Gastrocnemius medialis (tissue), 4 donors: ENCODE data around the gene LARP4B. TPM values are rescaled to one million over a fixed set of nuclear protein-coding genes. Genes with fewer than 3 reads are reported as not detected.

Source experiments
- ATAC-seq, 2 donors: fragments of 150-250 bp; one replicate each; pipeline ENCODE4 v1.9.1; 2016
- DNase-seq, 2 donors: peaks; one replicate each; pipeline ENCODE4 v3.0.0-alpha.2; 2019
- H3K27ac ChIP-seq, 4 donors: fragments of 200-600 bp; sonication (generic); 1 replicate in 1 of 4; 2 replicates in 3 of 4; pipeline ENCODE4 v1.5.1; 2016 to 2018; ENCODE audit warnings: mild to moderate bottlenecking in 2 of 4, moderate library complexity in 1 of 4
- H3K27me3 ChIP-seq, 3 donors: fragments of 200-600 bp; sonication (generic) in 2 of 3; 1 replicate in 1 of 3; 2 replicates in 2 of 3; pipeline versions ENCODE4 v1.5.1 to v1.6.0; 2016 to 2019; ENCODE audit warnings: mild to moderate bottlenecking in 1 of 3, moderate library complexity in 1 of 3
- H3K36me3 ChIP-seq, 2 donors: fragments of 200-600 bp; sonication (generic) in 1 of 2; one replicate each; pipeline ENCODE4 v1.5.1; 2017 to 2018
- H3K4me1 ChIP-seq, 2 donors: fragments of 200-600 bp; sonication (generic) in 1 of 2; one replicate each; pipeline ENCODE4 v1.5.1; 2016 to 2017; ENCODE audit warnings: mild to moderate bottlenecking in 2 of 2
- H3K4me3 ChIP-seq, 4 donors: fragments of 200-600 bp; sonication (generic) in 3 of 4; 1 replicate in 1 of 4; 2 replicates in 3 of 4; pipeline ENCODE4 v1.5.1; 2016 to 2019; ENCODE audit warnings: mild to moderate bottlenecking in 2 of 4
- H3K9me3 ChIP-seq, 3 donors: fragments of 200-600 bp; sonication (generic) in 2 of 3; 1 replicate in 1 of 3; 2 replicates in 2 of 3; pipeline ENCODE4 v1.5.1; 2016 to 2019
- CTCF ChIP-seq, 5 experiments: fragments of 450-650 bp in 3 of 5; fragments of 200-600 bp in 2 of 5; sonication (generic) in 2 of 5; IDR thresholded peaks in 4 of 5; conservative IDR thresholded peaks in 1 of 5; 1 replicate in 4 of 5; 2 replicates in 1 of 5; pipeline ENCODE4 v1.5.1; 2016 to 2019; ENCODE audit warnings: antibody characterized with exemption in 5 of 5, mild to moderate bottlenecking in 3 of 5, moderate library complexity in 3 of 5
- POLR2A ChIP-seq, 2 donors: fragments of 450-650 bp; IDR thresholded peaks; one replicate each; pipeline ENCODE4 v1.6.1; 2017; ENCODE audit warnings: antibody characterized with exemption in 2 of 2, mild to moderate bottlenecking in 2 of 2, moderate library complexity in 2 of 2
- in situ Hi-C, 4 donors: fragments of 200-750 bp; cut with MboI; loops; one replicate each; pipeline versions ENCODE4 v1.15.0 to v1.8.0; 2017; ENCODE audit warnings: low sequenced_read_pairs in 4 of 4
- intact Hi-C: fragments of 100-400 bp; cut with DNase I; formaldehyde crosslinking; loops from one replicate; pipeline ENCODE4 v1.15.1; 2023; ENCODE audit warnings: low total_unique reads
- total RNA-seq, 4 donors: library from RNA; depleted of rRNA; stranded (reverse); fragments of >200 nt; gene quantifications; one replicate each; pipeline versions ENCODE4 v1.1.0 to v1.2.3, GENCODE V29; 2016

LARP4B gene
- total RNA-seq, 4 donors from 2014 or later = 29.7 to 45.6 (median 40.0) TPM

GRCh38 chr10:905503-905902 is 26.0 kb downstream of the LARP4B start:
- intact Hi-C loops (no loop called here), in situ Hi-C loops (no loop called here)
- H3K27me3 ChIP-seq = no peaks in the 10 kb centered on the region
- H3K4me1 ChIP-seq = peaks cover 3 to 18% of the 10 kb centered on the region in 2 donors
- peaks cover 0 to 7% of the 10 kb centered on the region in 2 donors for H3K36me3 ChIP-seq
- H3K4me3 ChIP-seq = no peak overlapping the region
- no peak overlapping the region for H3K27ac ChIP-seq
- no peaks in the 10 kb centered on the region for H3K9me3 ChIP-seq
- ATAC-seq (no peak), DNase-seq (no peak)
- TF ChIP-seq CTCF (IDR thresholded peaks at IDR 0.05 in 4 of 5, conservative IDR thresholded peaks at IDR 0.05 in 1 of 5) = no peak
- no peak for TF ChIP-seq POLR2A (IDR thresholded peaks at IDR 0.05)

GRCh38 chr10:904403-904802 is 27.1 kb downstream of the LARP4B start:
- Histone ChIP-seq H3K27ac (no peak overlapping the region), H3K9me3 (no peaks in the 10 kb centered on the region), H3K4me1 (peaks cover 3 to 19% of the 10 kb centered on the region in 2 donors), H3K27me3 (no peaks in the 10 kb centered on the region), H3K4me3 (no peak overlapping the region), H3K36me3 (peaks cover 0 to 7% of the 10 kb centered on the region in 2 donors)
- in situ Hi-C loops = no loop called here
- TF ChIP-seq CTCF (IDR thresholded peaks at IDR 0.05 in 4 of 5, conservative IDR thresholded peaks at IDR 0.05 in 1 of 5) = no peak
- TF ChIP-seq POLR2A (IDR thresholded peaks at IDR 0.05) = no peak
- DNase-seq = no peak
- no peak for ATAC-seq
- intact Hi-C loops = no loop called here

GRCh38 chr10:898141-898540 is 33.4 kb downstream of the LARP4B start:
- intact Hi-C loops = no loop called here
- no peaks in the 10 kb centered on the region for H3K9me3 ChIP-seq
- no peak for DNase-seq
- H3K4me1 ChIP-seq = peaks cover 12 to 21% of the 10 kb centered on the region in 2 donors
- no peak overlapping the region for H3K27ac ChIP-seq
- no peaks in the 10 kb centered on the region for H3K27me3 ChIP-seq
- H3K36me3 ChIP-seq = no peaks in the 10 kb centered on the region
- in situ Hi-C loops = no loop called here
- H3K4me3 ChIP-seq = no peak overlapping the region
- no peak for TF ChIP-seq POLR2A (IDR thresholded peaks at IDR 0.05)
- no peak for TF ChIP-seq CTCF (IDR thresholded peaks at IDR 0.05 in 4 of 5, conservative IDR thresholded peaks at IDR 0.05 in 1 of 5)
- no peak for ATAC-seq

GRCh38 chr10:896982-897381 is 34.5 kb downstream of the LARP4B start:
- DNase-seq (no peak), ATAC-seq (no peak)
- H3K9me3 ChIP-seq = no peaks in the 10 kb centered on the region
- peaks cover 12 to 22% of the 10 kb centered on the region in 2 donors for H3K4me1 ChIP-seq
- in situ Hi-C loops (no loop called here), intact Hi-C loops (no loop called here)
- H3K4me3 ChIP-seq = no peak overlapping the region
- H3K27ac ChIP-seq = no peak overlapping the region
- H3K27me3 ChIP-seq = no peaks in the 10 kb centered on the region
- no peak for TF ChIP-seq POLR2A (IDR thresholded peaks at IDR 0.05)
- no peak for TF ChIP-seq CTCF (IDR thresholded peaks at IDR 0.05 in 4 of 5, conservative IDR thresholded peaks at IDR 0.05 in 1 of 5)
- H3K36me3 ChIP-seq = no peaks in the 10 kb centered on the region

- ATAC-seq (no peak), DNase-seq (no peak)
- Histone ChIP-seq H3K4me1 (peaks cover 12 to 22% of the 10 kb centered on the region in 2 donors), H3K27me3 (no peaks in the 10 kb centered on the region), H3K36me3 (no peaks in the 10 kb centered on the region), H3K4me3 (no peak overlapping the region), H3K27ac (no peak overlapping the region), H3K9me3 (no peaks in the 10 kb centered on the region)
- intact Hi-C loops (no loop called here), in situ Hi-C loops (no loop called here)
- TF ChIP-seq POLR2A (IDR thresholded peaks at IDR 0.05) (no peak), CTCF (IDR thresholded peaks at IDR 0.05 in 4 of 5, conservative IDR thresholded peaks at IDR 0.05 in 1 of 5) (no peak)
These were observed 36.2 kb downstream of the LARP4B start for GRCh38 chr10:895324-895723.
